ENCODE data around the gene PFN4.
"Not testable (repeated sequence)": the region's sequence is repeated elsewhere in the genome, so short reads cannot be mapped to it uniquely, and the experiment has no call there.

The PFN4 gene, protein sequence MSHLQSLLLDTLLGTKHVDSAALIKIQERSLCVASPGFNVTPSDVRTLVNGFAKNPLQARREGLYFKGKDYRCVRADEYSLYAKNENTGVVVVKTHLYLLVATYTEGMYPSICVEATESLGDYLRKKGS

DNA sequence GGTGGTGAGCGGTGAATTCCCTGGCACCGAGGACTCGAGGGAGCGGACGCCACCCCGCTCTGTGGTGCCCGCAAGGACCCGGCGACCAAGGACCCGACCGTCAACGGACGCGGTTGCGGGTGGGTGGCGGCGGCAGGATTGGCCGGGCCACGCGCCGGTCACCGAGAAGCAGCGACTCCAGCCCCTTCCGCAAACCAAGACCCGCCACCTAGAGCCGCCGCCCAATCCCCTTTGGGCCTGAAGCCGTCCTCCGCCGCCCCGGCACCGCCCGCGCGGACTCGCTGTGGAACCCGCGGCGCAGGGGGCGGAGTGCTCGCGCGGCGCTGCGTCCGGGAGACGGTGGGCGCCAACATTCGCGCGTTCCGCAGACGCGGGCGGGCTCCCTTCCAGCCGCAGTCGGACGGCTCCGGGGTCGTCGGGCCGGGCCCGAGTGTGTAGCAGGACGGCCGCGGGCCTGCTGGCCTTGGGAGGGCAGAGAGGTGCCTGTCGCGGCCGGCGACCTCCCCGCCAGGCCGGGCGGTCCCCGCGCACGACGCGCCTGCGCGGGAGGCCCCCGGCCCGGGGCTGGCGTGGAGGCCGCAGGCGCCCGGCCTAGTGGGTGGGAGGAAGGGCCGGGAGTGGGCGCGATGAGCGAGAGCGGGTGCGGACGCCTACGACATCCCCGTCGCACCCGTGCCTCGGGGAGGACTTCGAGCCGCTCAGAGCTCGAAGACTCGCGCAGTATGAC is at the start of gene PFN4, which contains the start of gene FAM228B:
Gene PFN4 (minus strand): TSS at position 140 of the 727 bp plus-strand sequence. CDS start 799 bp downstream, outside the sequence.
Gene FAM228B (plus strand): TSS at position 275 of the 727 bp plus-strand sequence. CDS start 893 bp downstream, outside the sequence.
- peak; percentile 64 to 67 for DNase-seq

DNA sequence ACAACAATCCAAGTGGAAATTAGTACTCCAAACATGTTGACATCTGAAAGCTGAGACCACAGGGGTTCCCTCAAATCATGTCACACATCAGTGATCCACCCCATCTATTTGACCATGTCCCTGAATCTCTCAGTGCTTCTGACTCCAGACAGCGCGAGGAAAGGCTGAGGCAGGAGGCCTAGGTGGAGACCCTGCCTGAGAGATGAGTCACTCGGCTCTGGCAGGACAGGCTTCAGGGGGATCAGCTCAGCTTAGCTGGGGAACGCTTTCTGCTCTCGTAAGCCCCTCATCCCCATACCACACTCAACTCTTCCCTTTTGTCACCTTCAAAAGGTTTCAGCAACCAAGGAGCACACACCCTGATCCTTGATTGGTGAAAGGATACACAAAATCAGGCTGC is 45.9 kb upstream of the PFN4 start:
- no peak for DNase-seq

DNA sequence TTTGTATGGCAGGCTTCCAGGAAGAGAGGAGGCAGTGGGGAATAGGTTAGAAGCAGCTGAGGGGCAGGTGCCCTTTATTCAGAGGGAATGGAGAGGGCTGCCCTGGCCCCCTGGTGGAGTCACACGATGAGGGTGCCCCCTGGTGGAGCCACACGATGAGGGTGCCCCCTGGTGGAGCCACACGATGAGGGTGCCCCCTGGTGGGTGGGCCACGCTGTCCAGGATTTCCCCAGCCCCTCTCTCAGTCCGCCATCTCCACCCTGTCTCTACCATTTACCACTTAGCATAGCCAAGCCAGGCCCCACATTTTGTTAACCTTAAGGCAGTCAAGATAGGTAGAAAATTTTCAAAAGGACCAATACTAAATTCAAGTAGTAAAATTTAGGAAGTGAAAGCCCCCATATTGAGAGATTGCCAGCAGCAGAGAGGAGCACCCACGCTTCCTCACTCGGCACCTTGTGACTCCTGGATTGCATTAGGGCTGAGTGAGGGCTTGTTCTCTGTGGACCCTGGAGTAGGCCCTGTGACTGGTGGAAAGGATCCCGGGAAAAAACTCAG is 41.4 kb upstream of the PFN4 start:
- DNase-seq = peak in 1 of 2 donors; percentile 24

DNA sequence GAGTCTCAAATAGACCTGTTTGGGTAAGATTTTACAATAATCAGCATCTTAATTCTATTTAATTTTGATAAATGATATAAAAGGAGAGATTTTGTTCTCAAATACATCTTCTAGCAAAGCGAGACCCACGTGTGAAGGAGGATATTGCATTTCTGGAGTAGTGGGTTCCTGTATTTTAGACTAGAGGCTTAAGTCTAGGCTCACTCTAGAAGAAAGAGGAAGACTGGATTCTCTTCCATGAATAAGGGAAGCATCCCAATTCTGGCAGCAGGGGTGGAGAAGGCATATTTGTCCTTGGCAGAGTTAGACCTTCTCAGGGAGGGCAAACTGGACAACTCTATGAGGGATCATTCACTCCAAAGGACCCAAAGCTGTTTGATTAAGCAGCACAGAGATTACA is 40.5 kb upstream of the PFN4 start:
- DNase-seq = no peak

DNA sequence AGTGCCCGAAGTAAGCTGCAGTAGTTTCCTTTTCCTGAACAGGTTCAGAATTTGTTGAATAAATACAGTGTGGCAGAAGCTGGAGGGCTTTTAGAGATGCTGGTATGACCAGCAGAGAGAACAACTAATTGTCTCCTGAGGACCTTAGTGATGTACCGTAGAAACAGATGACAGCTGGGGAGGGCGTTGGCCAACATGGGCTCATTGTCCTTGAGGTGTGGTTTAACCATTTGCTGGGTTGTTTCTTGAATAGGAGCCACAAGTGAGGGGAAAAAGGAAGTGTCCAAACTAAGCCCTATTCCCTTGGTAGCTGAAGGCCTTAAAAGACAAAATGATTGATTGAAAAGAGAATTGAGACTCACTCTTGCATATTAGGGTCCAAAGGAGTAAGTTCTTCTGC is 40.1 kb upstream of the PFN4 start:
- DNase-seq = no peak

DNA sequence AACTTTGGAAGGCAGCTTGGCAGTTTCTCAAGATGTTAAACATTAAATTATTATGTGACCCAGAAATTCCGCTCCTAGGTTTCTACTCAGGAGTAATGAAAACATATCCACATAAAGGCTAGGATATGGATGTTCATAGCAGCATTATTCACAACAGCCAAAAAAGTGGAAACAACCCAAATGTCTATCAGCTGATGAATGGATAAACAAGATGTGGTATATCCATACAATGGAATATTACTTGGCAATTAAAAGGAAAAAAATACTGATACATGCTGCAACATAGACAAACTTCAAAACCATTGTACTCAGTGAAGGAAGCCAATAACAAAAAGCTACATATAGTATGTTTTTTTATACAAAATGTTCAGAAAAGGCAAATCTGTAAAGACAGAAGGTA is 39.4 kb upstream of the PFN4 start:
- DNase-seq = no peak

DNA sequence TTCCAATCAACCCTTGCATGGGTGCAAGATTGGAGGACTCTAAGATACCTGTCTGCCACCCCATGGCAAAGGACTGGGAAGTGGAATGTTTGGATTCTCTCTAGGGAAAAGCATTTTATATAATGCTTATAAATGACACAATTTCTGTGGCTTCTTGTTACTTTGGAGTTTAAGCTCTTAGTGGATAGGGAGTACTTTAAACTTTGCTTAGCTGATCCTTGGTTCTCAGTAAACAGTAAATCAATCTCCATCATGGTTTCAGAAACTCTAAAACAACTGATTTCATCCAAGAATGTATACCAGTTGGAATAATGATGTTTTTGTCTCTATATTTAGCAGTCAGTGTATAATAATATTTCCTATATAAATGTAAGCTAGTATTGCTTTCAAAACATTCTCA is 37.6 kb upstream of the PFN4 start:
- no peak for DNase-seq

DNA sequence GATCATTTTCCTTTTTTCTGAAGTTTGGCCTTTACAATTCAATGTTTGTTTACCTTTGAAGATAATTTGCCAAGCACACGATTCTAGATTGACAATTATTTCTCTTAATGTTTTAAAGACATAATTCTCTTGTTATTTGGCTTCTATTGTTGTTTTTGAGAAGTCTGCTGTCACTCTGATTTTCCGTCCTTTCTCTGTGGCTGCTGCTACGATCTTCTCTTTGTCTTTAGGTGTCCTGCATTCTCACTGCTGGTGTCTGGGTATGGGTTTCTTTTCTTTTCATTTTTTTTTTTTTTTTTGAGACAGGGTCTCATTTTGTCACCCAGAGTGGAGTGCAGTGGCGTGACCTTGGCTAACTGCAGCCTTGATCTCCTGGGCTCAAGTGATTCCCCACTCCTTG is 36.6 kb upstream of the PFN4 start:
- DNase-seq = no peak

DNA sequence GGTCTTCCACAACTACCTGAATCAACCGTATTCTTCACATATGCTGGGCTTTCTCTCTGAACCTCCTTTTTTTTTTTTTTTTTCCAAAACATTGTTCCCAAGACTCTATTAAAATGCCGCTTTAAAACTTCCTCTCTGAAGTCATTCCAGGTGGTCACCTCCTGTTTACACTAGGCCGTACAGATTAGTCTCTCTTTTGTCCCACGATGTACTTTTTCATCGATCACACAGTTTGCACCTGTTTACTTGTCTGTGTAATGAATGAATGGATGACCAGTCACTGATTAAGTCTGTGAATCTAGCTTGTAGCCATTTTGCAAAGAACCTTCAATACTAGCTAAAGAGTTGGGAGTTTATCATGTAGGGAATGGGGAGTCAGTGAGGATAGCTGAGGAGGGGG is 35.0 kb upstream of the PFN4 start:
- no peak for DNase-seq

DNA sequence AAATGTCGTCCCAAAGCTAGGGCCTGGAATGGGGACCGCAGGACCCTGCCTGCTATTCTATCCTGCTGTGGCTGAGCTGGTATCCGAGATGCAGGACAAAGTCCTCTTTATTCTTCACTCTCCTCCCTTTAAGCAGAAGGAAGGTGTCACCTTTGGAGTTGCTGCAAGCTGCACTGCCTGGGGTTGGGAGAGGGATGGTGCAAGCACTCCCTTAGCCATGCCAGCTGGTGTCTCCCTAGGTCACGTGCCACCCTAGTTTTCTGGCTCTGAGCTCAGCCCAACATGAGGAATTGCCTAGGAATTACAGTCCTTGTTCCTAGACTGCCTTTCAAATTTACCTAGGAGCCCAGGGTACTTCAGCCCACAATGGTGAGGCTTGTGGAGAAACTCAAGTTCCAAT is 30.3 kb upstream of the PFN4 start:
- DNase-seq = no peak

DNA sequence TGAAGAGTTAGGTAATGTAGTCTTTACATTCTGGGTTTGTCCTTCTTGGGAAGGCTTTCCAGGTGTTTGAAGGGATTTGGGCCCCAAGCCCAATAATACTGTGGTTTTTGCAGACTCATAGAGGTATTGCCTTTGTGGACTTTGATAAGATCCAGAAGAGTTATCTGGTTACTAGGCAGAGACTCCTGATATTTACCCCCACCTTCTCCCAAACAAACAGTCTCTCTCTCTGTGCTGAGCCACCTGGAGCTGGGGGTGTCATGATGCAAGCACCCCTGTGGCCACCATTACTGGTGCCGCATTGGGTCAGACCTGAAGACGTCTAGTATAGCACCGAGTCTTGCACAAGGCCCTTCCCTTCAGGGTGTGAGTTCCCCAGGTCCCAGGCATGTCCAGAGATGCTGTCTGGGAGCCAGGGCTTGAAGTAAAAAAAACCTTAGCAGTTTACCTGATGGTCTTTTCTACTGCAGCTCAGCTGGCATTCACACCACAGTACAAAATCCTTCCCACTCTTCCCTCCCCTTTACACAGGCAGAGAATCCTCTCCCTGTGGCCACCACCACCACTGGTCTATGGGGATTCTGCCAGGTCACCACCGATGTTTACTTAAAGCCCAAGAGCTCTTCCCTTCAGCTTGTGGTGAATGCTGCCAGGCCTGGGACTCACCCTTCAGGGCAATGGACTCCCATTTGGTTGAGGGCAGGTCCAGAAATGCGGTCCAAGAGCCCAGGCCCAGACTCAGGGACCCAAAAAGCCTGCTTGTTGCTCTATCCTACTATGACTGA is 29.5 kb upstream of the PFN4 start:
- DNase-seq = no peak

DNA sequence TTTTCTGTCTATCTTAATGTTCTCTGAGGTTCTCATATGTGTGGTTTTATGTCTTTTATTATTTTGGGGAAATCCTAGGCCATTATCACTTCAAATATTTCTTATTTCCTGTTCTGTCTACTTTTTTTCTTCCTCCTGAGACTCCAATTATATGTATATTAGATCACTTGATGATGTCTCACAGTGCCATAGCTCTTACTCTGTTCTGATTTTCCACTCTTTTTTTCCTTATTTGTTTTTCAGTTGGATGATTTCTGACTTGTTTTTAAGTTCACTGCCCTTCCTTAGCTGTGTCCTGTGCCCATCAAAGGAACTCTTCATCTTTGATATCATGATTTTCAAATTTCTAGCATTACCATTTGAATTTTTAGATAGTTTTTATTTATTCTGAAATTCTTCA is 24.2 kb upstream of the PFN4 start:
- no peak for DNase-seq

DNA sequence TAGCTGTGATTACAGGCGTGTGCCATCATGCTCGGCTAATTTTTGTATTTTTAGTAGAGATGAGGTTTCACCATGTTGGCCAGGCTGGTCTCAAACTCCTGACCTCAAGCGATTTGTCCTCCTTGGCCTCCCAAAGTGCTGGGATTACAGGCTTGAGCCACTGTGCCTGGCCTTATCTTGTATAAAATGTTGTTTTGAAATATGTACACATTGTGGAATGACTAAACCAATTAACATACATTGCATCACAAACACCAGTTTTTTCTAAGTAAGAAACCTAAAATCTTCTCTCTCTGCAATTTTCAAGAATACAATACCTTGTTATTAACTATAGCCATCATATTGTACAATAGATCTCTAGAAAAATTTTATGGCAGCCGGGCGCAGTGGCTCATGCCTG is 17.2 kb upstream of the PFN4 start:
- DNase-seq = not testable (repeated sequence)

DNA sequence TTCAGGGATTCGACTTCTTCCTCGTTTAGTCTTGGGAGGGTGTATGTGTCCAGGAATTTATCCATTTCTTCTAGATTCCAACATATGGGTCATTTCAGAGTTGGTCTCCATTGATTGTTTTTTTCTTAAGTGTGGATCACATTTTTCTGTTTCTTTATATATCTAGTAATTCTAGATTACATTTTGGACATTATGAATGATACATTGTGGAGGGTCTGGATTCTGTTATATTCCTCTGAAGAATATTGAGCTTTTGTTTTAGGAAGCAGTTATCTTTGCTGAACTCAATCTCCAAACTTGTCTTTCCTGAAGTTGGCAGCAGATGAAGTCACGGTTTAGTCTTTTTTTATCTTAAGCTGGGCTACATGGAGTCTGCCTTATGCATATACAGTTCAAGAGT is 9.4 kb upstream of the PFN4 start:
- DNase-seq = no peak

DNA sequence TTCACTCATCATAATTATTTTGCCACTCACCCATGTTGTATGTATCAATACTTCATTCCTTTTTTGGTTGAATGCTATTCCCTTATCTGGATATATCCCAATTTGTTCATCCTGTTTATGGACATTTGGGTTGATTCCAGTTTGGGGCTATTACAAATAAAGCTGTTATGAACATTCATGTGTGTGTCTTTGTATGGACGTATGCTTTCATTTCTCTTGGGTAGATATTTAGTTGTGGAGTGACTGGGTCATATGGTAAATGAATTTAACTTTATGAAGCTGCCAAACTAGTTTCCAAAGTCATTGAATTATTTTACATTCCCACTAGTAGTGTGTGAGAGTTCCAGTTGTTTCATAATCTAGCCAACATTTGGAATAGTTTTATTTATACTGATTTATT is 2.8 kb upstream of the PFN4 start:
- no peak for DNase-seq

DNA sequence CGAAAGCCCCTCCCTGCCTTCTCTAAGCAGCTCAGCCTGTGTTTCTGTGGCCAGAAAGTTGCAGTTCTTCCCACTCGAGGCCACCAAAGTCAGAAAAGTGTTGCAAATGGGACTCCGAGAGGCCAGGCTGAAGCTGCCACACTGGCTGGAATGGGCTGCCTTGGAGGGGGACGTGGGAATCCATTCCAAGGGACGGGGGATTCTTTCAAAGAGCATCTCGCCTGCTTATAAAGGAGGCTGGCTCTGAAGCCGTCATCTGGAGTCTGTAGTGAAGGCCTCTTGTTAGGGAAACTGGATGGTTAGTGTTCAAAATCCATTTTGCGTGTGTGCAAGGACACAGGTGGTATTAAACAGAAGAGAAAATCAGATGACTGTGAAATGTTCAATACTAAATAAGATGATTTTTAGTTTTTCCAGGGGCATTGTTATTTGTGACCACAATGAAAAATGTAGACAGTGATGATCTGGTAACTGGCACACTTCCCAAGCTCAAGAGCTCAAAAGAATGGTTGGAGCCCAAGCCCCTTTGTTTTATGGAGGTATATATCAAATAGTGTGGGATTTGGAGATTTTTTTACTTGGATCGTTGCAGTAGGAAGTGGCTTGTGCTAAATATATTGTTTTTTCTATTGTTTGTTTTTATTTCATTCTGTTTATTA is 917 bp upstream of the PFN4 start:
- no peak for DNase-seq

DNA sequence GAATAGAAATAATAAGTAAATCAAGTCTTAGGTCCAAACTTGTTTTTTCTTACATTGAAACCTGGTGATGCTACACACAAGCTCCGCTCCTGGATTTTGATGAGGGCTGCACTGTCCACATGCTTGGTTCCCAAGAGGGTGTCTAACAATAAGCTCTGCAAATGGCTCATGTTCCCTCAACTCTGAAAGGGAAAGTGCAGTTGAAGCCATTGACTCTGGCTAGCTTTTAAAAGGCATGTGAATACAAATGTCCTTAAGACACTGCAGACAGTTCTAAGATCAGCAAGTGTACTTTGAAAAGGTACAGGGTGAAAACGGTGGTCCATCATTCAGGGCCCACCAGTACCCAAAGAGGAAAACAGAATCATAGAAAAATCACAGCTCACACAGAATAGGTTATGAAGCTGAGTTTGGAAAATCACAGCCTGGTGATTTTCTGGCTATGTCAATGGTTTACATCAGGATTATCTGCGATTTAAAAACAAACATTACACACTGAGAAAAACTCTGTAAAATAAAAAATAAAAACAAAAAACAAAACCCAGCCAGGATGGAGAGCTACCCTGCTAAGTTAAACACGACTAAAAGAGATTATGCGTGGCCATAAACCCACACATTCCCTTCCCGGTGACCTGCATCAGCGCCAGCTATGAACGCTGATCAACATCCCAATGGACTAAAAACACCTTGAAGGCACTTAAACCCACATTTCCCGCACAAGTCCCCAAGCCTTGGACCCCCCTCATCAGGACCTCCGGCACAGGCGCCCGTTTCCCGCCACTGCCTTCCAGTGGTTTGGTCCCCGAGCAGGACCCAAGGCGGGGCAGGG is 554 bp downstream of the PFN4 start:
- DNase-seq = no peak

DNA sequence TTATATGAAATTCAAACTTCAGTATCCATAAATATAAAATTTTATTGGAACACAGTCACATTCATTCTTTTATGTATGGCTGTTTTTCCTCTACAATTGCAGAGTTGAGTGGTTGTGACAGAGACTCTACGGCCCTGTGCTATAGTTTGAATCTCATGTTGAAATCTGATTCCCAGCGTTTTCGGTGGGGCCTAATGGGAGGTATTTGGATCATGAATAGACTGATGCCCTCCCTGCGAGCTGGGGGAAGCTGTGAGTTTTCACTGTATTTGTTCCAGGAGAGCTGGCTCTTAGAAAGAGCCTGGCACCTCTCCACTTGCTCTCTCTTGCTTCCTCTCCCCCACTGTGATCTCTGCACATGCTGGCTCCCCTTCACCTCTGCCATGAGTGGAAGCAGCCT is 1.7 kb downstream of the PFN4 start:
- DNase-seq = no peak

DNA sequence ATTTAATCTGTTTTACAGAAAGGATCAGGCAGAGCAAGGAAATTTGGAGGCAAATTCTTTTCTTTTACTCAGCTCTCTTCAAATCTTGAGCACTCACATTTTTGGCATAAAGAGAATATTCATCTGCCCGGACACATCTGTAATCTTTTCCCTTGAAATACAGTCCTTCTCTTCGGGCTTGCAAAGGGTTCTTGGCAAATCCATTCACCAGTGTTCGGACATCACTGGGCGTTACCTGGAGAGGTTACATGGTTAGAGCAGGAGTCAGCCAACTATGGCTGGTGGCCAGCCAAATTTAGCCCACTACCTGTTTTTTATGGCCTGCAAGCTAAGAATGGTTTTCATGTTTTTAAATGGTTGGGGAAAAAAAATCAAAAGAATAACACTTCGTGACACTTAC is 2.1 kb downstream of the PFN4 start:
- DNase-seq = no peak

DNA sequence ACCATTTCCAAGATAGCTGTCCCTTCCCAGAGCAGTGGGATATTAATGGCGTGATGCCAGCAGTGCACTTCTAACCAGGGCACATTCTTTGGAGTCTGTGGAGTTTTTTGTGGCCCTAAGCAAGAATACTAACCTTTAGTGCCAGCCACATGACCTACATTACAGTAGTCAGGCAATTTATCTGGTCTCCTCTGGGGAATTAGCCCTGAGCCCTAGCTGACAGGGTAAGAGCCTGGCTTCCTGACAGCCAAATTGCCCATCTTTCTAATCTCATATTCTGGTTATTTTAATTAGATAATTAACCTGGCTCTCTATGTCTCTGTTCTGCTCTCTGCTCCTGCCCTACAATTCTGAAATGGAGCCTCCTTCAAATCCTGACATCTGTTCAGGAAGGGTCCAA is 5.2 kb downstream of the PFN4 start:
- DNase-seq = no peak

DNA sequence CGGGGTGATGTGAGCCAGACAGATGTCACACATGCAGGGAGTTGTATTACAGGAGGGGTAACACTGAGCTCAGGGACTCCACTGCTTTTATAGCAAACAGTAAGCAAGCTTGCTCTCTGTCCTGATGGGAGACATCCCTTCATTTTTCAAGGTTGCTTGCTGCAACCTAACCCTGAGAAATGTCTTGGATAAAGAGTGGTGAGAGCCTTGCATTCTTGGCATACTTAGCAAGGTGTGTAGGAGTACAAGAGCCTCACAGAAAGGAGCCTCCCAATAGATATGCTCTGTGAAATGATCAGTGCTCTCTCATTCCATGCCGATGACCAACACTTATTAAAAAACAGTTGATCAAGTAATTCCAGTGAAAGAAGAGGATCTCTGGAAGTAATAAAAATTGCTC is 8.1 kb downstream of the PFN4 start:
- no peak for DNase-seq

DNA sequence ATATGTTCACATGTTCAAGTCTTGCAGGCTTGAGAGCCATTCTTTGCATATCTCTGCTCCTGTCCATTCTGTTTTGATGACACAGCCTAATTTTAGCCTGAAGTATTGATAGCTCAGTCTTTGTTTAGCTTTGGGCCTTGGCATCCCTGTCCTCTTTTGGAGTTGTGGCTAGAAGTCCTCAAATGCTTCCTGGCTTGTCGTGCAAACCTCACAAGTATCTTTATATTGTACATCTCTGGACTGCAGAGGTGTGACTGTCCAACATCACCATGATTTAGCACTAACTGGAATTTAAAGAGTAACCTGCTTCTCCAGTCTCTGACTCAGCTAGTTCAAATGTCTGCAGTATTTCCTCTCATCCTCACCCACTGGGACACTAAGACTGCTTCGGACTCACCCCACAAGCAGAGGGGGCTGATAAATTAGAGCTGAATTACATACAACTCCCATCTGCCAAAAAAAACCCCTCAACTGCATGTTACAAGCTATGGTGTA is 11.7 kb downstream of the PFN4 start:
- no peak for DNase-seq
